GM21528 (cell line): ENCODE results near the gene SMC1A.
"Not testable (repeated sequence)": the region's sequence is repeated elsewhere in the genome, so short reads cannot be mapped to it uniquely, and the experiment has no call there.

Source experiments
- ATAC-seq: cut with Tn5 transposase; IDR thresholded peaks from one replicate; pipeline ENCODE4 v1.9.1; 2021; ENCODE audit warnings: mild to moderate bottlenecking, moderate library complexity; ENCODE audit not compliant: unreplicated experiment, low FRiP score

Gene SMC1A

DNA sequence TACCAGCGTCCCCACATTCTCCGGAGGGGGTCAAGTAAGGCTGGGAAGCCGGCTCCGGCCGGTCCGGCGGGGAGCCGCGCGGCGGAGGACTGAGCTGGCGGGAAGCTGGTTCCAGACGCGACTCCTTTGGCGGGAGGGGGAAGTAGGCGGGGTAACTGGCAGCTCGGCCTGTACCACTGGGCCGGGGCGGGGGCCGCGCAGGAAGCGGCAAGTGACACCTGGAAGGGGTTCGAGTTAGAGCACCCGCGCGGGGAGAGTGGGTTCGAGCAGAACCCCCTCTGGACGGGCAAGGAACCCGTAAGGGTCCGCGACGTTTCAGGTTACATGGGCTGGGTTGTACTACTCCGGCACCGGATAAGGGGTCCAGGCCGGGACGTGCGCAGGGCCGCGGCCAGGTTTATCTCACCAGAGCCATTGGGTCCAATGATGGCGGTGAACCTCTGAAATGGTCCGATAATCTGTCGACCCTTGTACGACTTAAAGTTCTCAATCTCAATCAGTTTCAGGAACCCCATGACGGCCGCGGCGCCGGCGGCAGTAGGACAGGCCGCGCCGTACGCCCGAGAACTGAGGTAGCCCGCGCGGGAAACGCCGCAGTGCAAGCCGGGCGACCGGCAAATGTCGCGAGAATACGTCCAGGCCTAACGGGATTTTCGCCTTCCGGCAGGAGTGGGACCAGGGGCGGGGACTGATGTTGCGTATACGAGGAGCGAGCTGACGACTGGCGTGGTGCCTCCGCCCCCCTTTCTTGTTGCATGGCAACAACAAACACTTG is at the start of gene SMC1A:
SMC1A (minus strand) TSS at position 569 of the 775 bp plus-strand sequence; CDS start at position 515, 54 bp downstream.
- ATAC-seq = peak; percentile 95

DNA sequence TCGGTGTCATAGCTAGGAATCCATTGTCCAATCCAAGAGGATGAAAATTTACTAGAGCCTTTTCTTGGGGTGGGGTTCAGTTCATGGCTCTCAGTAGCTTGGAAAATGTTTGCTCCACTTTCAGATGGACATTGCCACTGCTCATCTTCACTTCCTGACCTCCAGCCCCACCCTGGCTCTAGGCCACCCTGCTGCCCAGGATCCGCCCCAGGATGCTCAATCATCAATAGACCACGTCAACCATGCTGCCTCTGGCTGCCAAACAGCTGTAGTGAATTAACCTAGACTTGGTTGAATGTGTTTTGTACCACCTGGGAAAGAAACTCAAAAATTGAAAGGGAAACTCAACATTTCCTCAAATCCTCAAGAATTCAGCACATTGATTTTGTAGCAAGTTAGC is 48.9 kb upstream of the SMC1A start:
- ATAC-seq = no peak

DNA sequence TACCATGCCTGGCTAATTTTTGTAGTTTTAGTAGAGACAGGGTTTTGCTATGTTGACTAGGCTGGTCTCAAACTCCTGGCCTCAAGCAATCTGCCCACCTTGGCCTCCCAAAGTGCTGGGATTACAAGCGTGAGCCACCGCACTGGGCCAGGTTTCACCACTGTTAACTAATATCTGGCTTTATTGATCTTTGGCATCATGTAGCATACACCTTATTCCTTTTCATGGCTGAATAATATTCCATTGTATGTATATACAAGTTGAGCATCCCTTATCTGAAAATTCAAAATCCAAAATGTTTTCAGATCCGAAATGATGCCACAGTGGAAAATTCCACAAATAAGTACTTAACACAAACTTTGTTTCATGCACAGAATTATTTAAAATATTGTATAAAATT is 46.2 kb upstream of the SMC1A start:
- not testable (repeated sequence) for ATAC-seq

DNA sequence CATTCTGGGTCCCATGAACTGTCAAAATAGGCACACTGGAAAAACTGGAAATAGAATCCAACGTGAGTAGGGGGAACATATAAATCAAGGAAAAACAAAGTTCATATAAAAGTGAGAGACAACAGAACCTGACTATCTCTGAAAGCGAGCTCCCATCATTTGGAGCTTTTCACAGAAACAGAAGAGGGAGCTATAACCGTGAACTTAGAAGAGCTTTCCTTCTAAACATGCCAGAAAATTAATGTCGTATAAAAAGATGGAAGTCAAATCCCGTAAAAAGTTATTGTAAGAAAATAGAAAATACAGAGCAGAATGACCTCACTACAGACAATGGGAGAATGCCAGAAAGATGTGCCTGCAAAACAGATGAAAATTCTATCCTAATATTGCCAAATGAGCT is 35.6 kb upstream of the SMC1A start:
- ATAC-seq = no peak

DNA sequence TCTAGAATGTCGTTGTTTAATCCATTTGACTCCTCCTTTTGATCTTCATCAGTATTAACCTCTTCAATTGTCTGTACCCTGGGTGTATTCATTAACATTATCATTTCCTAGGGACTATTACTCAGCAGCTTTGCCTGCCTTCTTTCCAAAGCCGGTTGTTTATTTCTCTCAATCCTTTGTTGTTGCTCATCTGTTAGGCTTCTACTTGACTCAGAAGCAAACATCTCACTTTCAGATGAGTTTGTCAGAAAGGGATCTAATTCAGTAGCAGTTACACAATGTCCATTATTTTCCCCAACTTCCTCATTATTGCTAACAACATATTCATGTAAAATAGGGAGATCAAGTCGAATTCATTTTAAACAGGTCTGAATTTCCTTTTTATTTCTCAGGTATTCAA is 33.8 kb upstream of the SMC1A start:
- no peak for ATAC-seq

DNA sequence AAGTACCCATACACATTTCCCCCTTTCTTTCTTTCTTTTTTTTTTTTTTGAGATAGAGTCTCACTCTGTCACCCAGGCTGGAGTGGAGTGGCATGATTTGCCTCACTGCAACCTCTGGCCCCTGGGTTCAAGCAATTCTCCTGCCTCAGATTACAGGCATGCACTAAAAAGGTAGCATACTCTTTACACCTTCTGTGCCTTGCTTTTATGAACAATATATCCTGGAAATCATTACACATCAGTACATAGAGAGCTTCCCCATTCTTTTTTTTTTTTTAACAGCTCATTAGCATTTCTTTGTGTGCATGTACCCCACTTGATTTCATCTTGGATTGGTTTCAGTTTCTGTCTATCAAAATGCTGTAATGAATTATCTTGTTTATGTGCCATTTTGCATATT is 30.4 kb upstream of the SMC1A start:
- no peak for ATAC-seq

DNA sequence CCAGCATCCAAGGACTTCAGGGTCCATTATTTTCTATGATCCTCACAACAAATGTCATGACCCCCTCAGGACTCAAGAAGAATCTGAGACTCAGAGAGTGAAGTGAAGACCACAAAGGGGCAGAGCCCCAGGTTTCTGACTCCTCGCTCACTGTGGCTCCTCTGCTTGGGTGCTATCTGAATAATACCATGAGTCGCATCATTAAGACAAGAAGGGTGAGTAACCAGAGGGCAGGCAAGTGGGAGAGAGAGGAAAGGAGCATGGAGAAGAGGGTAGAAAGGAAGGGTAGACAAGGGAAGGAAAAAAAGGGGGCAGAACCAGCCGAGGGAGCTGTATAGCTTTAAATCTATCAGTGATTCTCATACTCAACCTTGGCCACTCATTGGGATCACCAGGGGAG is 27.2 kb upstream of the SMC1A start:
- ATAC-seq = no peak

DNA sequence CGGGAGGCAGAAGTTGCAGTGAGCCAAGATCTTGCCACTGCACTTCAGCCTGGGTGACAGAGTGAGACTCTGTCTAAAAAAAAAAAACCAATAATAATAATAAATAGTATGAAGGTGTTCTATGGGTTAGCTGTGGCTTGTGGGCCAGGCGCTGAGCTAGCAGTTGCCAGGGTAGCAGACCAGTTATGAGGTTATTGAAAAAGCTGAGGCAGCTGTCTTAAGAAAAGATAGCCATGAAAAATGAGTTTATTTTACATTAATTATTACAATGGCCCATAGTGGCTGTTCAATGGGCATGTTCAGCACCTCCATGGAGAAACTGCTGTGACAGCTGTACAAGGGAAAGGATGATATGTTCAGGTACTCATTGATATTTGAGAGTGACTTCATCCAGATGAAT is 25.0 kb upstream of the SMC1A start:
- no peak for ATAC-seq

DNA sequence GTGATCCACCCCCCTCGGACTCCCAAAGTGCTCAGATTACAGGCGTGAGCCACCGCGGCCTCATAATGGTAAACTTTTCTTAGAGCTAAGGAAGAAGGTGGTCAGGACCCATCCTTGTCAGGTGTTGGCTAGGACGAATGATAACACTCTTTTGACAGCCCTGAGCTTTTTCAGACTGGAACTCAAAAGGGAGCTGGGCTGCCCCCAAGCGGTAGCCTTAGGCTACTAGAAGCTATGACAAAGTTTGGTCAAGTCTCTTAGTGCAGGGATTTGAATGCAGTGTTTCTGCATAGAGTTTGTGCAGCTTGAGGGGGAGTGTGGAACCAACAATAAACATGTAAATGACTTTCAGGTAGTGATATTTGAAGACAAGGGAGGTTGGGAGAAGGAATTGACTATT is 23.5 kb upstream of the SMC1A start:
- ATAC-seq = no peak

DNA sequence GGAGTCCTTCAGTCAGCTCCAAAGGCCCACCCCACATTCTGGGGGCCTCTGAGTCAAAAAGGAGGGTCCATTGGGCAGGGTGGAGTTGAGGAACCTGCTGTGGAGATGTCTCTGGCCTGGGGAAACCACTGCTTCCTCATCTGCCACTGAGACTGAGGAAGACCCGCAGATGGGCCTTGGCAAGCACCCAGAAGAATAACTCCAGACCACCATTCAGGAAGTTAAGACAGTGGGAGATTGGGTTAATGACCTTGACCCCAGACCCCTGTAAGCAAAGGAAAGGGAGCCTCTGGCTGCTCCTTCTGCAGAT is 19.8 kb upstream of the SMC1A start:
- ATAC-seq = no peak

DNA sequence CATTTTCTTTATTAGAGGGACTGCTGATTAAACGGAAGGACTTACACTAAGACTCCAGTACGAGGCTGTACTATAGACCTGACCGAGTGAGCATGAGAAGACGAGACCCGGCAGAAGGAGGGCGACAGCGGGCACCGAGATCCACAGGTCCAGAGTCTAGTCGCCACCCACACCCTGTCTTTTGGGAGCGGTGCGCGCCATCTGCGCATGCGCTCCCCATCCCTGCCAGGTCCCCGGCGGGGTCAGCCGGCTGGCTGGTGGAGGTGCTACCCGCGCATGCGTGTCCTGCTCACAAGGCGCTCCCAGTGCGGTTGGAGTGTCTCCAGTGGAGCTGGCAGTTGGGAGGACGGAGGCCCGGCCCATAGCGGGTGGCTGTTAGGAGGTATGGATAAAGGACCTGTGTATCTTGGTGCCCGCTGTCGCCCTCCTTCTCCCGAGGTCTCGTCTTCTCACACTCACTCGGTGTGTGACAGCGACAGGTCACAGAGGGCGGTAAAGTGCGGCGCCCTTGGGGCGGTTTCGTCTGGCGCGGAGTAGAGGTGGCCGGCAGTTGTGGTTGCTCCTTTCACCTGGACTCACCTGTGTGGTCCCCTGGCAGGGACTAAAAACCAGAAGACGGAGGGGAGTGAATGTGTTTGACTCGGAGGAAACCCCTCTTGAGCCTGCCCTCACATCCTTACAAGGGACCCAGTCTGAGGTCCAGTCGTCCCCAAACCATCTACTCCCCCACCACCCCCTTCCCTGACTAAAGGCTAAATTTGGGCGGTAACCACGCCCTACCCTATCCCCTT is 19.3 kb upstream of the SMC1A start:
- ATAC-seq = peak; percentile 67

DNA sequence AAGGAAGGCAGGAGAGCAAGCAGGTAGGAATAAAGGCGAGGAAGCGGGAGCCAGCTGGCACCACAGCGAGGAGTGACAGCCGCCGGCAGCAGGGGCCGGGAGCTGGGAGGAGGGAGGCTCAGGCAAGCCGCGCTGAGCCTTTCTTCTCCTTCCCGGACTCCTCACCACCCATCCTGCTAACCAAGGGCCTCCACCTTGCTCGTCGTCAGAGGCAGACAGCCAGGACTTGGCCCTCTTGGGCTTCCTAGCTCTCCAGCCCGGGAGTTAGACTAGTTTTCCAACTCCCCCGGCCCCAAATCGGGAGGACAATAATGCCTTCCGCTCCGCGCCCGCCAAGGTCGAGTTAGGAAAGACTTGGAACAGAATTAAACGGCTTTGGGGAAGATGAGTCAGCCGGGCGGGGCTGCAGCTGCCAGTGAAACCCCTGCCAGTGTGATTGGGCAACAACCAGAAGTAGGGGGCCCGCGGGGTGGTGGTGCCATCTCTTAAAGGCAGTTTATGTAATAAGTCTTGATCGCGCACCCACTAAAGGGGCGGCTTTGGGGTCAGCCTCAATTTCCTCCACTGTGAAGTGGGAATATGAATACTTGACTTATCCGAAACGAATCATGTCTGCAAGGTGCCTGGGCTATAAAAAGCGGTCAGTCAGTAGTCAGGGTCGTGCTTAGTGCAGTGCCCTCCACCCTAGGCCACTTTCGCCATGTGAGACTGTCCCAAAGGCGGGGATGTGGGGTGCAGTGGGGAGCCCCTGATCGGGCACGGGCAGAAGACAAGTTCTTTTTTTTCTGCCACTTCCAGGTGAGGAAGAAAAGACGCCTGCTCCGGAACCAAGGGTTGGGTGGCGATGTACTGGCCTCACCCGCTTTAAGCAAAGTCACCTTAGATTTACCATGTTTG is 18.4 kb upstream of the SMC1A start:
- ATAC-seq = no peak

DNA sequence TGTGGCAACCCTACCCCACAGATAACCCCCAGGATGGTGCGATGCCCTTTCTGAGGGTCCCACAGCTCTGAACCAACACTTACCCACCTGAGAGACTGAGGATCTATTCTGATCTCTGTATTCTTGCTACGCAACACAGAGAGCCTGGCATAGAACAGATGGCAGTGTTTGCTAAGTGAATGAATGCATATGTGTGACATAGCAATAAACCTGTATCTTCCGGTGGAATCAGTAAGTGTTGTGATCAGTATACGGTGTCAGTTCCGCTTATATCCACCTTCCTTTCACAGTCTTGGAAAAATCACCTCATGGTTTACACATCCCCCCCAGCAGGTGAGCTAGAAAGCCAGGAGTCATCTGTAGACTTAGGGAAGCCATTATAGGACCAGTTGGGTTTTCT is 17.6 kb upstream of the SMC1A start:
- ATAC-seq = no peak

DNA sequence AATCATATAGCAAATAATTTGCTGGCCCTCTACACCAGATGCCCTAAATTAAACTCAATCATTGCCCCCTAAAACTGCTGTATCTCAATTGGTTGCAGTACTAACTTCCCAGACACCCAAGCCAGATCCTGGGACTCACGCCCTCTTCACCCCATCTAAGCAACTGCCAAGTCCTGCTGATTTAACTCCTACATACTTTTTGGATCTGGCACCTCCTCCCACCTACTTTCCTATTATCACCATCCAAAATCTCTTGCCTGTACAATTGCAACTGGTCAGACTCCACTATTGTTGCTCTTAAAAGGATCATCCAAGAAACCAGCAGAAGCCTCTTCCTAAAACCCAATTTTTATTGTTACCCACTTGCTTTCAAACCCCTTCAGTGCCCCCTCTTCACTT is 16.4 kb upstream of the SMC1A start:
- no peak for ATAC-seq

DNA sequence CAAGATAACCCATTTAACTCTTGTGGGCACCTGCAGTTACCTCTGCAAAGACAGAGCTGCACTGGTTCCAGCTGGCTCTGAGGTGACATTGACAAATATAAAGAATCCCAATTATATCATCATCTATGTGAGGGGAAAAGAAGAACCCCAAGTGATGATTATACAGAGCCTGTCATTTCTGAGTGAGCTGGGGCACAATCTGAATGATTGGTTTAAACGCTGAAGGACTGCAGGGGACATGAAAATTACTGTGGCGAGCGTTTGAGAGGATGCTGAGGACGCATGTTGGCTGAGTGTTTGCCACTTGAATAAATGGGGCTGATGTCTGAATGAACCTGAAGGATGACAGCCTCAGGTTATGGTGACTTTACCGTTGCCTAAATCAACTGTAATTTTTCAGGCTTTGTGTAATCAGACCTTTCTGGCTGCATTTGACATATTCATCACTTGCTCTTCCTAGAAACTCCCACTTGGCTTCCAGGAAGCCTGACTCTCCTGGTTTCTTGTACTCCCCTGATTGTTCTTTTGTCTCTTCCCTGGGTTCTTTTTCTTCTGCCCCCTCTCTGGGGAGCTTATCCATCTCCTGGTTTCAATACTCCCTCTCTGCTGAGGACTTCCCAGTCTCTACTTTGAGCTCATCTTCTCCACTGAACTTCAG is 15.8 kb upstream of the SMC1A start:
- no peak for ATAC-seq

DNA sequence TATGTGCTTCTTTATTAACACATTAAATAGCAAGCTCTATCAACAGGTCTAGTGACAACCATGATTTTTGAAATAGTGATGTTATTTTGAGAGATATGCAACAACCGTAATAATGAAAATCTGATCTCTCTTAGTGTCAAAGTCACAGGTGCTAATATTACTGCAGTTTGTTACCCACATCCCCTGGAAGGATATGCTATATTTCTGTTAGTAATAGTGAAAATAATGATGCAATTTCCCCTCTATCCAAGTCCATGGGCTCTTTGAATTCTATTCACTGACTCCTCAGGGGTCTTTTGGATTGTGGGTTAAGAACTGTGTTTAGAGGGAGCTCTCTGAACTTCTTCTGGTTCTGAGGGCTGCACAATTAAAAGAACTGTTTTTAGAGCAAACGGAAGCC is 14.8 kb upstream of the SMC1A start:
- no peak for ATAC-seq

DNA sequence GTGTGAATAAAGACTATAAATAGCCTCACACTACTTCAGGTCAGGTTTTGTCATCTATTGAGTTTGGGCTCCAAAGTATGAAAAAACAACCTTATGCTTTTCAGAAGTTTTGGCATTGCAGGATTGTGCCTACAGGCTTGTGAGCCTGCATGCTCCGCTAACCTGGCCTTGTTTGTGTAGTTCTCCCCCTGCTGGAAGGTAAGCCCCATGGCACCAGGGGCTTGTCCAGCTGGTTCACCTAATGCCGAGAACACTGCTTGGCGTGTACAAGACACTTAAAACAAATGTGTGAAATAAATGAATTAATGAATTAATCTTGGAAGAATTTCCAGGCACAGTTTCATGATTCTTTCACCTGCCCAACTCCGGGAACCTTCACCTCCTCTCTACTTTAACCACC is 13.5 kb upstream of the SMC1A start:
- peak; percentile 57 for ATAC-seq

DNA sequence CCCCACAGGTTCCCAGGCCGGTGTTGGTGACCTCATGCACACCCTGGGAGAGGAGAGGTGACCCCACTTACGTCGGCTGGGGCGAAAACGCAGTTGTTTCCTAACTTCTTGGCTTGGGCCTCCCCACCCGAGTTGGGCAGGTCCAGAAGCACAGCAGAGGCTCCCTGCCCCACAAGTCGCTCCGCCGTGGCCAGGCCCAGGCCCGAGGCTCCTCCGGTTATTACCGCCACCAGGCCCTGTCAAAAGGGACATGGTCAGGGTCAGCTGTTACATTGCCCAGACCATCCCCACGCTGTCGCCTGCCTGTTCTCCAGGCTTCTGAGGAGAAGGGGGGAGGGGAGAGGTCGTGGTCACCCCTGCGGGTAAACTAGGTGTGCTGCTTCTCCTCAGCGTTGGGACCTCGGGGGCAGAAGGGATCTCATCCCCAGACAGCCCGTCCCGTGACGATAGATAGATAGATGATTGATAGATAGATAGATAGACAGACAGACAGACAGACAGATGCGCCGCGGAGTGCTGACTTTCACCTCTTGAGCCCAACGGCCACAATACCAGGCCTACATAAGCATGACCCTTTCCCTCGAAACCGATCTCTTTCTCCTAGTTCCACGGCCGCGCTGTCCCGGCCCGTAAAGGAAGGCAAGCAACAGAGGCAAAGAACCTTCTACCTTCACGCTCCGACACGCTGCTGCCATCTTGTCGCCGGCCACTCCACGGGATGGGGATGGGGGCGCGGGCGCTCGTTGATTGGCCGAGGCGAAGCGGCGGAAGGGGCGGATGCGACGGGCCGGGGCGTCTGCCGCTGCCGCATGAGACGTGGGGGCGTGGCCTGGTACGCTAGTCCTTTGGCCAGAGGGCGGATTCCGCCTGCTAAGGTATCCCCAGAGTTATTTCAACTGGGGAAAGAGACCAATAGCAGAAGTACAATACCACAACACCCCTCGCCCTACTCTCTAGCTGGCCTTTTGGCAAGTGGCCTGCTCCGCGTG is 11.5 kb upstream of the SMC1A start, which contains the start of gene HSD17B10:
HSD17B10 (minus strand) TSS at position 720 of the 989 bp plus-strand sequence; CDS start at position 695, 25 bp downstream.
- ATAC-seq = peak; percentile 90

DNA sequence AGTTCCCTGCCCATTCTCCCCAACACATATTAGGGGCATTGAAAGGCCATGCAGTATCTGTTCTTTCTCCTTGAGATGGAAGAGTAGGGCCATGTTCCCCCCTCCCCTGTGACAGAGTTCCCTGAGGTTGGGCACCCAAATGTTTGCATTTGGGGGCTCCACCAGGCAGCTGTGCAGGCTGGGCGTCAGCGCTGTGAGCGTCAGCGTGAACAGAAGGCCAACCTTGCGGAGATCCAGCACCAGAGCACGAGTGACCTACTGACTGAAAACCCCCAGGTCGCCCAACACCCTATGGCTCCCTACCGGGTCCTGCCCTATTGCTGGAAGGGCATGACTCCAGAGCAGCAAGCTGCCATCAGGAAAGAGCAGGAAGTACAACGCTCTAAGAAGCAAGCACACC is 7.8 kb upstream of the SMC1A start:
- no peak for ATAC-seq
